GM23248 (cell line): ENCODE results near the gene TMEM260. TPM values are rescaled to one million over a fixed set of nuclear protein-coding genes. Genes with fewer than 3 reads are reported as not detected.
"Not testable (repeated sequence)": the region's sequence is repeated elsewhere in the genome, so short reads cannot be mapped to it uniquely, and the experiment has no call there.

Source experiments
- DNase-seq: peaks from one replicate; pipeline ENCODE4 v3.0.0-alpha.2; 2015
- H2AFZ ChIP-seq: fragments of 200-600 bp; sonication (generic); 2 replicates; pipeline ENCODE4 v1.6.1; 2016; ENCODE audit warnings: antibody characterized with exemption
- H3F3A ChIP-seq: fragments of 200-600 bp; sonication (generic); 2 replicates; pipeline ENCODE4 v1.6.1; 2016; ENCODE audit warnings: mild to moderate bottlenecking, antibody characterized with exemption, mixed run types; ENCODE audit not compliant: insufficient read depth
- H3K27ac ChIP-seq: fragments of 200-600 bp; sonication (generic); 2 replicates; pipeline ENCODE4 v1.5.1; 2016; ENCODE audit warnings: mild to moderate bottlenecking
- H3K27me3 ChIP-seq: fragments of 200-600 bp; sonication (generic); replicated peaks from 2 replicates; pipeline ENCODE4 v1.6.1; 2016; ENCODE audit warnings: mild to moderate bottlenecking; ENCODE audit not compliant: insufficient read depth
- H3K36me3 ChIP-seq: fragments of 200-600 bp; sonication (generic); 2 replicates; pipeline ENCODE4 v1.6.1; 2016; ENCODE audit warnings: low read depth, mild to moderate bottlenecking
- H3K4me1 ChIP-seq: fragments of 200-600 bp; sonication (generic); 2 replicates; pipeline ENCODE4 v1.6.1; 2016; ENCODE audit warnings: mild to moderate bottlenecking; ENCODE audit not compliant: insufficient read depth
- H3K4me2 ChIP-seq: fragments of 200-600 bp; sonication (generic); one replicate; pipeline ENCODE4 v1.6.1; 2016; ENCODE audit warnings: mild to moderate bottlenecking; ENCODE audit not compliant: unreplicated experiment
- H3K4me3 ChIP-seq: fragments of 200-600 bp; sonication (generic); 2 replicates; pipeline ENCODE4 v1.5.1; 2016; ENCODE audit warnings: mild to moderate bottlenecking
- H3K79me2 ChIP-seq: fragments of 200-600 bp; sonication (generic); 2 replicates; pipeline ENCODE4 v1.6.1; 2016; ENCODE audit warnings: mild to moderate bottlenecking; ENCODE audit not compliant: insufficient read depth
- H3K9ac ChIP-seq: fragments of 200-600 bp; sonication (generic); 2 replicates; pipeline ENCODE4 v1.6.1; 2016; ENCODE audit warnings: mild to moderate bottlenecking
- H3K9me2 ChIP-seq: fragments of 200-600 bp; sonication (generic); 2 replicates; pipeline ENCODE4 v1.6.1; 2016; ENCODE audit warnings: mixed run types, mild to moderate bottlenecking, moderate library complexity; ENCODE audit not compliant: insufficient read depth
- H3K9me3 ChIP-seq: fragments of 200-600 bp; sonication (generic); one replicate; pipeline ENCODE4 v1.6.1; 2017; ENCODE audit warnings: low read depth
- H4K20me1 ChIP-seq: fragments of 200-600 bp; sonication (generic); 2 replicates; pipeline ENCODE4 v1.6.0; 2016; ENCODE audit not compliant: insufficient read depth
- EZH2 ChIP-seq: fragments of 200-600 bp; sonication (generic); IDR thresholded peaks from 2 replicates; pipeline ENCODE4 v1.6.1; 2018; ENCODE audit warnings: antibody characterized with exemption, mild to moderate bottlenecking; ENCODE audit not compliant: insufficient read depth, poor library complexity, severe bottlenecking
- EZH2phosphoT487 ChIP-seq: fragments of 200-600 bp; sonication (generic); IDR thresholded peaks from 2 replicates; pipeline ENCODE4 v1.6.1; 2018; ENCODE audit warnings: antibody characterized with exemption, moderate library complexity, mild to moderate bottlenecking, low read depth; ENCODE audit not compliant: insufficient read depth
- WGBS, 2 experiments: methylation state at CpG; one replicate each; pipeline ENCODE4 v1.1.6; 2015 to 2017; ENCODE audit warnings: low lambda C conversion rate in 2 of 2, low coverage in 1 of 2; ENCODE audit errors: missing lambda C conversion rate in 2 of 2; 5-methylcytosine and 5-hydroxymethylcytosine counted together
- in situ Hi-C: fragments of 300-500 bp; cut with MboI; formaldehyde crosslinking; loops from 2 replicates; pipeline ENCODE4 v1.15.0; 2020
- polyA plus RNA-seq: library from polyadenylated mRNA; unstranded; fragments of >200 nt; fragmentation: Nextera tagmentation; extraction: Ambion mirVana; gene quantifications from 2 replicates; pipeline ENCODE4 v1.2.1, GENCODE V29; 2016
- total RNA-seq: library from RNA; depleted of rRNA; stranded (reverse); fragments of >200 nt; shearing (Covaris generic); gene quantifications from 2 replicates; pipeline ENCODE4 v1.2.3, GENCODE V29; 2014

TMEM260 gene
- total and polyA plus RNA-seq, 2 experiments from 2014 or later = 14.2 to 19.6 TPM

- WGBS, 2 experiments = 12 to 14% methylated on average over 5 of the region's 5 CpGs
- Histone ChIP-seq H3K4me1 (no peaks in the 10 kb centered on the region), H3K27me3 (no peaks in the 10 kb centered on the region), H3K9ac (no peak overlapping the region), H3K79me2 (no peaks in the 10 kb centered on the region), H3F3A (no peaks in the 10 kb centered on the region), H3K36me3 (no peaks in the 10 kb centered on the region), H2AFZ (no peak overlapping the region), H3K4me2 (no peak overlapping the region), H3K9me3 (no peaks in the 10 kb centered on the region), H3K27ac (no peak overlapping the region), H4K20me1 (no peaks in the 10 kb centered on the region), H3K4me3 (no peak overlapping the region), H3K9me2 (no peaks in the 10 kb centered on the region)
- DNase-seq = no peak
- in situ Hi-C loops = no loop called here
- TF ChIP-seq EZH2 = no peak
- no peak for TF ChIP-seq EZH2phosphoT487
These were observed 96.4 kb downstream of the TMEM260 start for GRCh38 chr14:56676042-56676441.

GRCh38 chr14:56678838-56679237, 99.2 kb downstream of the TMEM260 start:
- no peak for TF ChIP-seq EZH2
- TF ChIP-seq EZH2phosphoT487 = no peak
- WGBS, 2 experiments = 15 to 16% methylated on average over 3 of the region's 3 CpGs

GRCh38 chr14:56686416-56686815, 106.8 kb downstream of the TMEM260 start:
- Histone ChIP-seq H3K9me3 (no peaks in the 10 kb centered on the region), H3K4me1 (no peaks in the 10 kb centered on the region), H3K4me2 (no peak overlapping the region), H3K9ac (no peak overlapping the region), H3K27me3 (no peaks in the 10 kb centered on the region), H3K4me3 (no peak overlapping the region), H4K20me1 (no peaks in the 10 kb centered on the region), H3K36me3 (no peaks in the 10 kb centered on the region), H2AFZ (no peak overlapping the region), H3K79me2 (no peaks in the 10 kb centered on the region), H3F3A (no peaks in the 10 kb centered on the region), H3K27ac (no peak overlapping the region), H3K9me2 (no peaks in the 10 kb centered on the region)
- no peak for DNase-seq
- in situ Hi-C loops = no loop called here
- WGBS, 2 experiments = 15 to 20% methylated on average over 3 to 4 of the region's 4 CpGs
- TF ChIP-seq EZH2 (no peak), EZH2phosphoT487 (no peak)

More at GRCh38 chr14:56678838-56679237, 99.2 kb downstream of the TMEM260 start:
- no peak overlapping the region for H3K4me2 ChIP-seq
- H3K9me3 ChIP-seq = no peaks in the 10 kb centered on the region
- no peaks in the 10 kb centered on the region for H3K4me1 ChIP-seq
- no peaks in the 10 kb centered on the region for H3F3A ChIP-seq
- in situ Hi-C loops = no loop called here
- H3K27me3 ChIP-seq = no peaks in the 10 kb centered on the region
- H4K20me1 ChIP-seq = no peaks in the 10 kb centered on the region
- H3K79me2 ChIP-seq = no peaks in the 10 kb centered on the region
- no peak overlapping the region for H2AFZ ChIP-seq
- H3K9me2 ChIP-seq = no peaks in the 10 kb centered on the region
- H3K9ac ChIP-seq = no peak overlapping the region
- no peak for DNase-seq
- H3K36me3 ChIP-seq = no peaks in the 10 kb centered on the region
- no peak overlapping the region for H3K4me3 ChIP-seq
- no peak overlapping the region for H3K27ac ChIP-seq

GRCh38 chr14:56687123-56687522, 107.5 kb downstream of the TMEM260 start:
- H3F3A ChIP-seq = no peaks in the 10 kb centered on the region

GRCh38 chr14:56694609-56695008, 115.0 kb downstream of the TMEM260 start:
- Histone ChIP-seq H3K79me2 (no peaks in the 10 kb centered on the region), H3K4me2 (no peak overlapping the region), H3F3A (no peaks in the 10 kb centered on the region), H3K4me1 (no peaks in the 10 kb centered on the region), H2AFZ (no peak overlapping the region), H3K27ac (no peak overlapping the region), H3K9me2 (no peaks in the 10 kb centered on the region), H3K27me3 (no peaks in the 10 kb centered on the region), H3K36me3 (no peaks in the 10 kb centered on the region), H3K9me3 (no peaks in the 10 kb centered on the region), H3K9ac (no peak overlapping the region), H4K20me1 (no peaks in the 10 kb centered on the region), H3K4me3 (no peak overlapping the region)
- DNase-seq = no peak
- TF ChIP-seq EZH2phosphoT487 = no peak
- TF ChIP-seq EZH2 = no peak
- in situ Hi-C loops = no loop called here
- WGBS, 2 experiments = 40 to 47% methylated on average over 3 of the region's 3 CpGs

More at GRCh38 chr14:56687123-56687522, 107.5 kb downstream of the TMEM260 start:
- Histone ChIP-seq H4K20me1 (no peaks in the 10 kb centered on the region), H3K36me3 (no peaks in the 10 kb centered on the region), H3K4me1 (no peaks in the 10 kb centered on the region), H2AFZ (no peak overlapping the region), H3K4me3 (no peak overlapping the region), H3K9ac (no peak overlapping the region), H3K27me3 (no peaks in the 10 kb centered on the region), H3K9me3 (no peaks in the 10 kb centered on the region), H3K4me2 (no peak overlapping the region), H3K9me2 (no peaks in the 10 kb centered on the region), H3K27ac (no peak overlapping the region), H3K79me2 (no peaks in the 10 kb centered on the region)
- no peak for TF ChIP-seq EZH2
- TF ChIP-seq EZH2phosphoT487 = no peak
- no peak for DNase-seq
- WGBS, 2 experiments = 31 to 32% methylated on average over 8 of the region's 8 CpGs
- in situ Hi-C loops = no loop called here

GRCh38 chr14:56695216-56695615, 115.6 kb downstream of the TMEM260 start:
- H4K20me1 ChIP-seq, H3K27ac ChIP-seq, H2AFZ ChIP-seq, H3F3A ChIP-seq, H3K36me3 ChIP-seq, H3K27me3 ChIP-seq, H3K4me1 ChIP-seq, H3K4me3 ChIP-seq, in situ Hi-C loops, H3K79me2 ChIP-seq, H3K9me2 ChIP-seq, H3K4me2 ChIP-seq, H3K9ac ChIP-seq, DNase-seq, H3K9me3 ChIP-seq: not testable (repeated sequence)
- WGBS, 2 experiments = 43 to 52% methylated on average over 9 of the region's 9 CpGs
